ENCODE measurements around the gene CADPS. TPM values are rescaled to one million over a fixed set of nuclear protein-coding genes. Genes with fewer than 3 reads are reported as not detected.

The CADPS gene
- total RNA-seq, 4 donors from 2014 or later: 2.2 to 6.9 TPM; not detected in 2

DNA sequence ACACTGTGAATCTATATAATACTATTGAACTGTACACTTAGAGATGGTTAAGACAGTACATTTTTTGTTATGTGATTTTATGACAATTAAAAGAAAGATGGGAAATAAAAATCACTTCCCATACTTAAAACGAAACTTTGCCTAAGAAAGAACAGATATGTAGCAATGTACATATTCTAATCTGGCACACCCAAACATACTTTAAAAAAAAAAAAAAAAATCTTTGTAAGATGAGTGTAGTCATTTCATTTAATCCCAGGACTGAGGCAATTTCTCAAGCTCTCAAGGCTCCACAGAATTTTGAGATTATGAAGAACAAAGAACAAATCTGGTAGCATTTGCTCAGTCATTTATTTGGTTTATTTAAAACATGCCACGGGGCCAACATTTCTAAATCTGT lies 461.5 kb downstream of the CADPS start:
- no peak overlapping the region for H3K4me3 ChIP-seq (ENCODE audit: low read depth, poor library complexity, severe bottlenecking)
- intact Hi-C loops (cut with DNase I; ENCODE audit: low total_unique reads): no loop called here
- DNase-seq (ENCODE audit: low spot score in 2 of 2): no peak
- TF ChIP-seq POLR2A (IDR thresholded peaks at IDR 0.05): no peak
- TF ChIP-seq, protein P1, sequence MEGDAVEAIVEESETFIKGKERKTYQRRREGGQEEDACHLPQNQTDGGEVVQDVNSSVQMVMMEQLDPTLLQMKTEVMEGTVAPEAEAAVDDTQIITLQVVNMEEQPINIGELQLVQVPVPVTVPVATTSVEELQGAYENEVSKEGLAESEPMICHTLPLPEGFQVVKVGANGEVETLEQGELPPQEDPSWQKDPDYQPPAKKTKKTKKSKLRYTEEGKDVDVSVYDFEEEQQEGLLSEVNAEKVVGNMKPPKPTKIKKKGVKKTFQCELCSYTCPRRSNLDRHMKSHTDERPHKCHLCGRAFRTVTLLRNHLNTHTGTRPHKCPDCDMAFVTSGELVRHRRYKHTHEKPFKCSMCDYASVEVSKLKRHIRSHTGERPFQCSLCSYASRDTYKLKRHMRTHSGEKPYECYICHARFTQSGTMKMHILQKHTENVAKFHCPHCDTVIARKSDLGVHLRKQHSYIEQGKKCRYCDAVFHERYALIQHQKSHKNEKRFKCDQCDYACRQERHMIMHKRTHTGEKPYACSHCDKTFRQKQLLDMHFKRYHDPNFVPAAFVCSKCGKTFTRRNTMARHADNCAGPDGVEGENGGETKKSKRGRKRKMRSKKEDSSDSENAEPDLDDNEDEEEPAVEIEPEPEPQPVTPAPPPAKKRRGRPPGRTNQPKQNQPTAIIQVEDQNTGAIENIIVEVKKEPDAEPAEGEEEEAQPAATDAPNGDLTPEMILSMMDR (IDR thresholded peaks at IDR 0.05): no peak
- whole genome bisulfite sequencing, 2 donors: 79 to 80% methylated on average over 2 of the region's 2 CpGs

DNA sequence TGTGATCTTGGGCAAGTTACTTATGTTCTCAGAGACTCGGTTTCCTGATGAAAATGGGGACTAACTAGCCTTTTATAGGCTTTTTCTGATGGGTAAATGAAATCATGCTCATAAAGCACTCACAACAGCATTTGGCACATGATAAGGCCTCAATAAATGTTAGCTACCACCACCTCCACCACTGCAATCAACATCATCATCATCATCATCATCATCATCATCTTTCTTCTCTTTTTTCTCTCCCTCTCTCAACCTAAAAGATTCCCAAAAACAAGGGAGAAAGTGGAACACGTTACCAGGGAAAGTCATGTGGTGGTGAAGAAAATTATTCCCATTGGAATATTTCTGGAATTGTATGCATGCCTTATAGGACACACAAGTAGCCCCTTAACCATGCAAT lies 468.3 kb downstream of the CADPS start:
- WGBS, 2 donors: 81 to 88% methylated on average over 2 of the region's 2 CpGs
- TF ChIP-seq, protein P1 (IDR thresholded peaks at IDR 0.05): no peak
- TF ChIP-seq POLR2A (IDR thresholded peaks at IDR 0.05): no peak
- intact Hi-C loops (cut with DNase I; ENCODE audit: low total_unique reads): no loop called here

DNA sequence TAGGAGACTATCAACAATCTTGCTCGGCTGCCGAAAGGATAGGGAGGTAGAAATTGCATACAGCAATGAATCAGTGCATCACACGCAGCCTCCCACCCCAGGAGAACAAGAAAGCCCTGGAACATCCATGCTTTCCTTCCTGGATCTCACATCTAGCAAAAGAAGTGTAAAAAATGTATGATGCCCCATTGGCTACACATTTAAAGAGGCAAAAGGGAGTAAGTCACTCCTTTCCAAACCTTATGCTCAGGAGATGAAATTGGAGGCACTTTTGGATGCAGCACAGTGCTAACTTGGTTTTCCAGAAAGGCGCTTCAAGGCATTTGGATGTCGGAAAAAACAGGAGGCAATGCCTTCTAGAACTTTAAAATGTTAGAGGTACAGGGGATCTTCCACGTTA lies 469.6 kb downstream of the CADPS start:
- no peak for TF ChIP-seq POLR2A (IDR thresholded peaks at IDR 0.05)
- TF ChIP-seq, protein P1 (IDR thresholded peaks at IDR 0.05): no peak
- intact Hi-C loops (cut with DNase I; ENCODE audit: low total_unique reads): no loop called here
- H3K4me3 ChIP-seq (ENCODE audit: low read depth, poor library complexity, severe bottlenecking): no peak overlapping the region
- DNase-seq (ENCODE audit: low spot score in 2 of 2): no peak
- 86 to 91% methylated on average over 6 of the region's 6 CpGs for WGBS, 2 donors

More for the DNA sequence above, 468.3 kb downstream of the CADPS start:
- no peak overlapping the region for H3K4me3 ChIP-seq (ENCODE audit: low read depth, poor library complexity, severe bottlenecking)
- DNase-seq (ENCODE audit: low spot score in 2 of 2): no peak

DNA sequence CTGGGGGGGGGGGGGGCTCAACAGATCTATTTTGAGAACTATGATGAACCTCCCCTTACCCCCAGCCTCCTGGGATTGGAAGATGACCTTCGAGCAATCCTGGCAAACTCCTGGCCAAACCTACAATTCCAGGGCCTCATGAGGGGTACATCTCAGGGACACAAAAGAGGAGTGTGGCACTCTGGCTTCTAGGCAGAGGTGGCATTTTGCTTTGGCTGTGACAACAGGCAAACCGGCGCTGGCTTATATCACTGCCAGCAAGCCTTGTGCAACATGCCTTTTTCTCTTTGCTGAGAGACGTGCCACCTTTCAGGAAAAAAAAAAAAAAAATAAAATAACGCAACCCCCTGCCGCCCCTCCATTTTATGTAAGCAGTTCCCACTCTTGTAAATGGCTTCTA lies 470.1 kb downstream of the CADPS start:
- TF ChIP-seq, protein P1 (IDR thresholded peaks at IDR 0.05): no peak
- no peak for TF ChIP-seq POLR2A (IDR thresholded peaks at IDR 0.05)
- intact Hi-C loops (cut with DNase I; ENCODE audit: low total_unique reads): no loop called here
- DNase-seq (ENCODE audit: low spot score in 2 of 2): no peak
- no peak overlapping the region for H3K4me3 ChIP-seq (ENCODE audit: low read depth, poor library complexity, severe bottlenecking)
- 87 to 90% methylated on average over 6 of the region's 6 CpGs for WGBS, 2 donors

DNA sequence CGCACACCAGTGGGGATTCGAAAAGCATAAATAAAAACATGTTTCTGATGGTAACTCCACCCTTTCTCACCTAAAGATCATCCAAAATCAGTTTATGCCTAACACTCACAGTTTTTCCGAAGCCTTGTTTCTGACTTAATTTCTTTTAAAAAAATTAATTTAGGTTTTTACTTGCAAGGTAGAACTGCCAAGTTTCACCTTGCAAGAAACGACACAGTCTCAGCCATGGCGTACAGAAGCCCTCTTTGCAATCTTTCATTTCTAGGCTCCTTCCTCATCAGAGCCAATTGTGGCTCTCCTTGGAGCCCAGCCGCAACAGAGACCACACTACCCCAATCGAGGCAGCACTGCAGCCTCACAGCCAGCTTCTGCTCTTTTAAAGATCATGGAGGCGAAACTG lies 470.9 kb downstream of the CADPS start:
- no peak for TF ChIP-seq POLR2A (IDR thresholded peaks at IDR 0.05)
- TF ChIP-seq, protein P1 (IDR thresholded peaks at IDR 0.05): no peak
- DNase-seq (ENCODE audit: low spot score in 2 of 2): no peak
- 84 to 88% methylated on average over 8 of the region's 8 CpGs for WGBS, 2 donors
- H3K4me3 ChIP-seq (ENCODE audit: low read depth, poor library complexity, severe bottlenecking): no peak overlapping the region
- intact Hi-C loops (cut with DNase I; ENCODE audit: low total_unique reads): no loop called here

DNA sequence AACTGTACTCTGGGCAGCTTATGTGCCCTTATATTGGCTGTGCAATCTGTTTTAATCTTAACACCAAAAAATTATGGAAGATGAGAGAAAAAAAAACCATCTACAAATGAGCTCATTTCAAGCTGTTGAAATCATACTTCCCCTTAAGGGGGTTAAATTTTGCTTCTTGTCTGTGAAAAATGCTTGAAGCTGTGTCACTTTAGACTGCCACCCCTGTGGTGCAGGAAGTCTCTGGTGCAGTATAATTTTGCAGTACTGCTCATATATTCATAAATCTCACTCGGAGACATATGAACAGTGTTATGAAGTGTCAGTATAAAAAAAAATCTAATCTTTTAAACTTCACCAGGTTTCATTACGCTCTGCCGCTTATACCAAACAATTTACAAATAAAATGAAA lies 471.5 kb downstream of the CADPS start:
- DNase-seq (ENCODE audit: low spot score in 2 of 2): no peak
- H3K4me3 ChIP-seq (ENCODE audit: low read depth, poor library complexity, severe bottlenecking): no peak overlapping the region
- 81 to 84% methylated on average over 3 of the region's 3 CpGs for WGBS, 2 donors
- TF ChIP-seq, protein P1 (IDR thresholded peaks at IDR 0.05): no peak
- no peak for TF ChIP-seq POLR2A (IDR thresholded peaks at IDR 0.05)
- intact Hi-C loops (cut with DNase I; ENCODE audit: low total_unique reads): no loop called here
